Stimulated activated CD4-positive, alpha-beta T cell treated with anti-CD3 and anti-CD28 coated beads, Interleukin-2, amount 100 ng/mL, for 48 hours (primary cell): ENCODE measurements around the gene SH3PXD2A.
"Not testable (repeated sequence)": the region's sequence is repeated elsewhere in the genome, so short reads cannot be mapped to it uniquely, and the experiment has no call there.

ENCODE experiments used
- DNase-seq, 2 donors: peaks; one replicate each; pipeline ENCODE4 v3.0.0-alpha.2; 2020

SH3PXD2A gene

GRCh38 chr10:103763374-103764202 lies 91.8 kb downstream of the SH3PXD2A start:
- DNase-seq = no peak

- no peak for DNase-seq
These were observed 92.5 kb downstream of the SH3PXD2A start for GRCh38 chr10:103762916-103763315.

GRCh38 chr10:103762162-103762561 lies 93.2 kb downstream of the SH3PXD2A start:
- no peak for DNase-seq

GRCh38 chr10:103761075-103761920 lies 94.1 kb downstream of the SH3PXD2A start:
- no peak for DNase-seq

GRCh38 chr10:103760233-103760632 lies 95.1 kb downstream of the SH3PXD2A start:
- not testable (repeated sequence) for DNase-seq

- DNase-seq = peak in 1 of 2 donors; percentile 21
These were observed 96.1 kb downstream of the SH3PXD2A start for GRCh38 chr10:103759100-103759781.

- DNase-seq = no peak
These were observed 97.1 kb downstream of the SH3PXD2A start for GRCh38 chr10:103758294-103758681.

GRCh38 chr10:103757531-103758293 lies 97.7 kb downstream of the SH3PXD2A start:
- DNase-seq = peak in 1 of 2 donors; percentile 50

GRCh38 chr10:103756277-103756869 lies 99.0 kb downstream of the SH3PXD2A start:
- no peak for DNase-seq

GRCh38 chr10:103752680-103753248 lies 102.6 kb downstream of the SH3PXD2A start:
- DNase-seq = peak; percentile 47 to 59

- DNase-seq = no peak
These were observed 103.6 kb downstream of the SH3PXD2A start for GRCh38 chr10:103751667-103752290.

- DNase-seq = no peak
These were observed 104.5 kb downstream of the SH3PXD2A start for GRCh38 chr10:103750836-103751235.

- no peak for DNase-seq
These were observed 105.6 kb downstream of the SH3PXD2A start for GRCh38 chr10:103749779-103750178.

GRCh38 chr10:103748020-103748419 lies 107.4 kb downstream of the SH3PXD2A start:
- DNase-seq = peak in 1 of 2 donors; percentile 24

GRCh38 chr10:103747193-103747865 lies 108.0 kb downstream of the SH3PXD2A start:
- no peak for DNase-seq

GRCh38 chr10:103746598-103746997 lies 108.8 kb downstream of the SH3PXD2A start:
- no peak for DNase-seq

GRCh38 chr10:103745341-103746247 lies 109.8 kb downstream of the SH3PXD2A start:
- DNase-seq = peak; percentile 39 to 44

- DNase-seq = no peak
These were observed 112.6 kb downstream of the SH3PXD2A start for GRCh38 chr10:103742824-103743223.

GRCh38 chr10:103740611-103741010 lies 114.8 kb downstream of the SH3PXD2A start:
- DNase-seq = no peak
